Right ventricle myocardium inferior (tissue), 1 donor: Measurements from ENCODE around the gene NOTUM. TPM values are rescaled to one million over a fixed set of nuclear protein-coding genes. Genes with fewer than 3 reads are reported as not detected.

Experiments used
- ATAC-seq: fragments of 200-7000 bp; cut with Tn5 transposase; one replicate; pipeline ENCODE4 v1.9.1; 2020; ENCODE audit warnings: mild to moderate bottlenecking, moderate library complexity
- DNase-seq: peaks from one replicate; pipeline ENCODE4 v3.0.0; 2021; ENCODE audit errors: missing footprints
- intact Hi-C: fragments of 100-400 bp; cut with DNase I; formaldehyde crosslinking; loops from one replicate; pipeline ENCODE4 v1.11.0; 2022
- total RNA-seq: library from RNA; stranded (reverse); fragmentation: NEBNext Ultra II Directional; extraction: Animal tissue kit (Norgen Biotek cat#: 25700); gene quantifications from one replicate; pipeline ENCODE4 v1.2.1, GENCODE V29; 2021
- donor health status: DM: no; HTN: yes; CAD: no; lungs with severe emphysema.

Gene NOTUM
- total RNA-seq, 1 donor from 2014 or later, result 0.89 TPM

GRCh38 chr17:81930142-81931125 lies 30.6 kb downstream of the NOTUM start:
- ATAC-seq, result no peak
- intact Hi-C loops, result no loop called here
- DNase-seq, result peak; percentile 57

GRCh38 chr17:81929253-81930141 lies 31.5 kb downstream of the NOTUM start:
- ATAC-seq (no peak), DNase-seq (peak; percentile 49)
- intact Hi-C loops, result no loop called here

- intact Hi-C loops, result no loop called here
- DNase-seq, result peak; percentile 63
- ATAC-seq, result no peak
Measured at GRCh38 chr17:81928544-81929252, 32.3 kb downstream of the NOTUM start.

GRCh38 chr17:81927653-81928543 lies 33.1 kb downstream of the NOTUM start, which contains the start of gene MAFG:
MAFG (minus strand) TSS chr17:81927735; CDS start chr17:81923185, 4,550 bp downstream.
- peak; percentile 63 for ATAC-seq
- intact Hi-C loops, result no loop called here
- peak; percentile 97 for DNase-seq

- ATAC-seq (no peak), DNase-seq (no peak)
- intact Hi-C loops, result no loop called here
Measured at GRCh38 chr17:81927152-81927652, 33.8 kb downstream of the NOTUM start.

- intact Hi-C loops, result no loop called here
- ATAC-seq (peak; percentile 66), DNase-seq (peak; percentile 91)
Measured at GRCh38 chr17:81926451-81927151, 34.4 kb downstream of the NOTUM start.

- ATAC-seq (no peak), DNase-seq (no peak)
- intact Hi-C loops, result no loop called here
Measured at GRCh38 chr17:81925860-81926450, 35.0 kb downstream of the NOTUM start.

GRCh38 chr17:81924557-81925532 lies 36.1 kb downstream of the NOTUM start:
- intact Hi-C loops, result no loop called here
- ATAC-seq (no peak), DNase-seq (no peak)

GRCh38 chr17:81923302-81924260 lies 37.4 kb downstream of the NOTUM start:
- DNase-seq, result peak; percentile 93
- intact Hi-C loops, result no loop called here
- ATAC-seq, result peak; percentile 27

- no peak for ATAC-seq
- intact Hi-C loops, result no loop called here
- no peak for DNase-seq
Measured at GRCh38 chr17:81922566-81923301, 38.3 kb downstream of the NOTUM start.

- intact Hi-C loops, result no loop called here
- ATAC-seq, result no peak
- no peak for DNase-seq
Measured at GRCh38 chr17:81921996-81922565, 38.9 kb downstream of the NOTUM start.

GRCh38 chr17:81921537-81921862 lies 39.5 kb downstream of the NOTUM start:
- DNase-seq (no peak), ATAC-seq (no peak)
- intact Hi-C loops, result no loop called here

- no peak for DNase-seq
- intact Hi-C loops, result no loop called here
- ATAC-seq, result no peak
Measured at GRCh38 chr17:81920612-81921536, 40.1 kb downstream of the NOTUM start.
